ENCODE data around the gene GALNTL6. TPM values are rescaled to one million over a fixed set of nuclear protein-coding genes. Genes with fewer than 3 reads are reported as not detected.

The GALNTL6 gene
- total RNA-seq, 1 experiment from 2014 or later = not detected

DNA sequence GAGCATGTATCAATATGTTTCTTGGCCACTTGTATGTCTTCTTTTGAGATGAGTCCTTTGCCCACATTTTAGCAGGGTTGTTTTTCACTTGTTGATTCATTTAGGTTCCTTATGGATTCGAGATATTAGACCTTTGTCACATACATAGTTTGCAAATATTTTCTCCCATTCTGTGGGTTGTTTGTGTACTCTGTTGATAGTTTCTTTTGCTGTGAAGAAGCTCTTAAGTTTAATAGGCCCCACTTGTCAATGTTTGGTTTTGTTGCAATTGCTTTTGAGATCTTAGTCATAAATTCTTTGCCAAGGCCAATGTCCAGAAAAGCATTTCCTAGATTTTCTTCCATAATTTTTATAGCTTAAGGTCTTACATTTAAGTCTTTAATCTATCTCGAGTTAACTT, 1074.8 kb downstream of the GALNTL6 start:
- Histone ChIP-seq H3K56ac (ENCODE audit: insufficient read length, low read depth, low read length) (no peak overlapping the region), H2BK120ac (ENCODE audit: low read depth, low read length, poor library complexity, severe bottlenecking) (no peak overlapping the region), H3K4me2 (ENCODE audit: insufficient read depth, insufficient read length, low read length) (no peak overlapping the region), H4K8ac (replicated peaks; ENCODE audit: insufficient read length, low read depth, low read length) (no peak overlapping the region), H3K23me2 (ENCODE audit: insufficient read length, low read depth, low read length, poor library complexity, severe bottlenecking) (no peaks in the 10 kb centered on the region), H3K18ac (ENCODE audit: insufficient read length, low read depth, low read length) (no peak overlapping the region), H3K79me1 (ENCODE audit: insufficient read depth, low read depth, low read length, poor library complexity, severe bottlenecking) (no peaks in the 10 kb centered on the region), H4K91ac (ENCODE audit: insufficient read length, low read depth, low read length) (no peak overlapping the region), H4K5ac (ENCODE audit: insufficient read length, low read depth, low read length) (no peak overlapping the region), H2AK5ac (ENCODE audit: insufficient read length, low read length) (no peak overlapping the region), H3T11ph (ENCODE audit: low read length) (no peak overlapping the region), H2BK15ac (ENCODE audit: low read depth, low read length) (no peak overlapping the region), H3K79me2 (ENCODE audit: insufficient read depth, low read length) (no peaks in the 10 kb centered on the region), H2BK20ac (ENCODE audit: low read depth, low read length, poor library complexity, severe bottlenecking) (no peak overlapping the region), H3K14ac (ENCODE audit: insufficient read depth, low read length) (no peak overlapping the region), H2AFZ (ENCODE audit: low read length) (no peak overlapping the region), H3K9me3 (ENCODE audit: control insufficient read depth, low read depth, low read length) (no peaks in the 10 kb centered on the region), H4K20me1 (ENCODE audit: control insufficient read depth, insufficient read depth, insufficient read length) (no peaks in the 10 kb centered on the region), H3K9ac (ENCODE audit: extremely low read depth, insufficient read length, low read length) (no peak overlapping the region), H3K27me3 (ENCODE audit: insufficient read depth, low read length) (no peaks in the 10 kb centered on the region), H3K27ac (ENCODE audit: insufficient read length, low read depth, low read length) (no peak overlapping the region), H3K4me1 (ENCODE audit: insufficient read depth, low read length) (no peaks in the 10 kb centered on the region), H2BK5ac (ENCODE audit: insufficient read length, low read length) (no peak overlapping the region), H3K23ac (ENCODE audit: insufficient read length, low read depth, low read length) (no peak overlapping the region), H3K4ac (ENCODE audit: low read depth, low read length) (no peak overlapping the region), H2BK12ac (ENCODE audit: insufficient read length, low read depth, low read length) (no peak overlapping the region)
- Mint-ChIP-seq H3K36me3 (ENCODE audit: insufficient read depth in 1 of 3, low read depth in 3 of 3) (no peaks in the 10 kb centered on the region), H3K27ac (no peak overlapping the region), H3K27me3 (ENCODE audit: low read depth) (no peaks in the 10 kb centered on the region), H3K4me1 (no peaks in the 10 kb centered on the region), H3K4me3 (no peak overlapping the region), H3K9me3 (no peaks in the 10 kb centered on the region)
- no peak for DNase-seq
- no CpG with 5 or more reads among the region's 2 CpGs for WGBS (ENCODE audit: extremely low coverage, insufficient read length, low lambda C conversion rate)
- TF ChIP-seq, protein P1, sequence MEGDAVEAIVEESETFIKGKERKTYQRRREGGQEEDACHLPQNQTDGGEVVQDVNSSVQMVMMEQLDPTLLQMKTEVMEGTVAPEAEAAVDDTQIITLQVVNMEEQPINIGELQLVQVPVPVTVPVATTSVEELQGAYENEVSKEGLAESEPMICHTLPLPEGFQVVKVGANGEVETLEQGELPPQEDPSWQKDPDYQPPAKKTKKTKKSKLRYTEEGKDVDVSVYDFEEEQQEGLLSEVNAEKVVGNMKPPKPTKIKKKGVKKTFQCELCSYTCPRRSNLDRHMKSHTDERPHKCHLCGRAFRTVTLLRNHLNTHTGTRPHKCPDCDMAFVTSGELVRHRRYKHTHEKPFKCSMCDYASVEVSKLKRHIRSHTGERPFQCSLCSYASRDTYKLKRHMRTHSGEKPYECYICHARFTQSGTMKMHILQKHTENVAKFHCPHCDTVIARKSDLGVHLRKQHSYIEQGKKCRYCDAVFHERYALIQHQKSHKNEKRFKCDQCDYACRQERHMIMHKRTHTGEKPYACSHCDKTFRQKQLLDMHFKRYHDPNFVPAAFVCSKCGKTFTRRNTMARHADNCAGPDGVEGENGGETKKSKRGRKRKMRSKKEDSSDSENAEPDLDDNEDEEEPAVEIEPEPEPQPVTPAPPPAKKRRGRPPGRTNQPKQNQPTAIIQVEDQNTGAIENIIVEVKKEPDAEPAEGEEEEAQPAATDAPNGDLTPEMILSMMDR (conservative IDR thresholded peaks at IDR 0.05) = no peak
